NCI-H128 (cell line): ENCODE results near the gene NHLRC1.
"Not testable (repeated sequence)": the region's sequence is repeated elsewhere in the genome, so short reads cannot be mapped to it uniquely, and the experiment has no call there.

Experiments used
- DNase-seq: peaks from one replicate; lab custom pipeline; 2025; ENCODE audit not compliant: unreplicated experiment; lab: John Stamatoyannopoulos, UW

Gene NHLRC1

DNA sequence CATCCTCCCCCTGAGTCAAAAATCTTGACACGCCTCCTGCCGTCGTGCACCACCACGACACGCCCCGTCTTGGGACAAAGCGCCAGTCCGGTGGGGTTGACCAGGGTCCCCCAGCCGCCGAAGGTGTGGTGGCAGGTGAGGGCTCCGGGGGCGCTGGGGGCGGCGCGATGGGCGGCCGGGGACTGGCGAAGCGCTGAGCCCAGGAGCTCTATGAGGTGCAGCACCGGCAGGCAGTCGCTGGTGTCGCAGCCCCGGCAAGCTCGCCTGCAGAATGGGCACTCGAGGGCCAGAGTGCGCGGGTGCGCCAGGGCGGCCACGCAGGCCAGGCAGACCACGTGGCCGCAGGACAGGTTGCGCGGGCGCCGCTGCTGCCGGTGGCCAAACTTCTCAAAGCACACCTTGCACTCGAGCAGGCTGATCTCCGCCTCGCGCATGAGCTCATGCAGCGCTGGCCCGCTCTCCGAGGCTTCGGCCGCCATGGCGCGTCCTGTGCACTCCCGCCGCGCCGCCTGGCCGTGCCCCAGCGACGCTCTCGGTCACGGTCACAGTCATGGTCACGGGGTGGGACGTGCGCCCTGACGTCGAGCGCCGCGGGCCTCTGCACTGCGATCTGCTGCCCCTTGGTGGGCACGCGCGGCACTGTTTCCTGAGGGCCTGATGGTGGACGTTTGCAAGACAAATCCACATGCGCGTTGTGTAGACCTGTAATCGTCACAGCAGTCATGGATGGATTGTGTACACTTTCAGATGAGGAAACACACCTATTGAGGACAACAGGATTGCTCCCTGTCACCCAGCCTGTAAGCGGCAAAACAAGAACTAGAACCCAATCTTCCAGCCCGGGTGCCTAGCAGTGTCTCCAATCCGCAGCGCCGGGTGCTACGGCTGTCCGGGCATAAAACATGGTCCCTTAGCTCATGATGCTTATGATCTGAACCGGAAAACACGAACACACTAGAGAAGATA is at the start of gene NHLRC1:
TSS of gene NHLRC1 (minus strand) at position 550 of the 966 bp plus-strand sequence. CDS start at position 479, 71 bp downstream.
- DNase-seq: peak; percentile 63

DNA sequence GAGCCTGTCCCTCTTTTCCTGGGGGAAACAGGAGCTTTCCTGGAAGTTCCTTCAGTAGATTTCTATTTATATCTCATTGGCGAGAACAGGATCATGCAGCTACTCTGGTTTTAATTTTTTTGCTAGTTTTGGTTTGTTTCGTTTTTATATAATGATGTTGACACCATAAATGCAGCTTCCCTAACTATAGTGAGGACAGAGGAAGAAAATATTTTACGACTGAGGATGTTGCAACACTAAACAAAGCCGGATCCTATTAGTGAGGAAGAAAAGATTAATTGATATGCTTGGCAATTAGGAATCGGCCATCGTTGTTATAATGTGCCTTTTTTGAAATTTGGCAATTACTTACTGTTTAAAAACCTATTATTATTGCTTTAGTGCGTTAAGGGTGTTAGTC is 49.4 kb upstream of the NHLRC1 start:
- no peak for DNase-seq

DNA sequence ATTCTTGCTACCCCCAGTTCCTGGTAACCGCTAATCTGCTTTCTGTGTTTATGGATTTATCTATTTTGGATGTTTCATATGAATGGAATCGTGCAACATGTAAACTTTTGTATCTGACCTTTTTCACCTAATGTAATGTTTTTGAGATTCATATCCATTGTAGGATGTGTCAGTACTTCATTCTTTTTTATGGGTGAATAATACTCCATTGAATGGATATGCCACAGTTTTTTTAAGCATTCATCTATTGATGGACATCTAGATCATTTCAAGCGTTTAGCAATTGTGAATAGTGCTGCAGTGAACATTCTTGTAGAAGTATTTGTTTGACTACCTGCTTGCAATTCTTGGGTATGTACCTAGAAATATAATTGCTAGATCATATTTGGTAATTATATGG is 45.8 kb upstream of the NHLRC1 start:
- DNase-seq: no peak

DNA sequence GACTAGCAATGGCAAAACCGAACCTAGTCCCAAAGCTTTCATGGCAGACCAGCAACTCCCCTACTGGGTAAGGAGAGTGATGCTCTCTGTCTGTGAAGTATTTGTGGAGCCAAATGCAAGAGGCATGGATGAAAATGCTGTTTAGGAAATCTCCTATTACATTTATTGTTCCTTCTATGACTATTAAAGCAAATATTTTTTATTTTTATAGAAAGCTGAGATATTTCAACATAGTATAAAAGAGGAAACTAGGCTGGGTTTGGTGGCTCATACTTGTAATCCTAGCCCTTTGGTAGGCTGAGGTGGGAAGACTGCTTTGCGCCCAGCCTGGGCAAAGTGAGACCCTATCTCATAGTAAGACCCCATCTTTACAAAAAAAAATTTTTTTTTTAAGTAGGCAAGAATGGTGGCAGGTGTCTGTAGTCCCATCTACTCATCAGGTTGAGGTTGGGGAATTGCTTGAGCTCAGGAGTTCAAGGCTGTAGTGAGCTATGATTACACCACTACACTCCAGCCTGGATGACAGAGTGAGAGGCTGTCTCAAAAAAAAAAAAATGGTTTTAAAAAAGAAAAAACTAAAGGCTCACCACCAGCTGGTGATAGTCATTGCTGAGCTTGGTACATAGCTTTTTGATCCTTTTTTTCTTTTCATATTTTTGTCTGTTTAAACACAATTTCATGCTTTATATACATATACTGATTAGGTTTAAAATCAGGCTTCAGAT is 44.0 kb upstream of the NHLRC1 start:
- no peak for DNase-seq

DNA sequence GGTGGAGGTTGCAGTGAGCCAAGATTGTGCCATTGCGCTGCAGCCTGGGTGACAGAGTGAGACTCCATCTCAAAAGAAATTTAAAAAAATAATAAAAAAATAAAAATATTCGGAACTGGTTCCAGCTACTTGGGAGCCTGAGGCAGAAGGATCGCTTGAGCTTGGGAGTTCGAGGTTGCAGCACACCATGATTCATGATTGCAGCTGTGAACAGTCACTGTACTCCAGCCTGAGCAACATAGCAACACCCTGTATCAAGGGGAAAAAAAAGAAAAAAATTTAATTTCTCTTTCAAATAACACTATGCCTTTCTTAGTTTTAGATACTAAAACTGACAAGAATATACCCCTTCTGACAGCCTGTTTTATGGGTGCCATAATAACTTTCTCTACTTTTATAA is 43.3 kb upstream of the NHLRC1 start:
- no peak for DNase-seq

GRCh38 chr6:18162401-18162800 is 39.9 kb upstream of the NHLRC1 start:
- no peak for DNase-seq

DNA sequence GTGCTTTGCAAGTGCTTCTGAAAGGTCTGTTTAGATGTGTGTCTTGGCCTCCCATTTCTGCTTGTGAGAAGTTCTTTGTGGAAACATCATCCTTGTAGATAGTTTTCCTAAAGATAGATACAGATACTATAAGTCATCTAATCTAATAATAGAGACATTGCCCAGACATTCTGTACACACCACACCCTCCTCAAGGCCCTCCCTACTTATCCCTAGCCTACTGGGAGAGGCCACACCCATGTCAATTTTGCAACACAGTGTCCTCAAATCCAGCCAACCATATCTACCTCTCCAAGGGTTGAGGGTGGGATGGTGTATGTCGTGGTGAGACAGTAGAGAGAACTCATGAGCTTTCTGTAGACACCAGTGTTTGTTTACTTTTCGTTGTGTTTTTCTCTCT is 39.0 kb upstream of the NHLRC1 start:
- no peak for DNase-seq

GRCh38 chr6:18160911-18161310 is 38.4 kb upstream of the NHLRC1 start:
- DNase-seq: no peak

DNA sequence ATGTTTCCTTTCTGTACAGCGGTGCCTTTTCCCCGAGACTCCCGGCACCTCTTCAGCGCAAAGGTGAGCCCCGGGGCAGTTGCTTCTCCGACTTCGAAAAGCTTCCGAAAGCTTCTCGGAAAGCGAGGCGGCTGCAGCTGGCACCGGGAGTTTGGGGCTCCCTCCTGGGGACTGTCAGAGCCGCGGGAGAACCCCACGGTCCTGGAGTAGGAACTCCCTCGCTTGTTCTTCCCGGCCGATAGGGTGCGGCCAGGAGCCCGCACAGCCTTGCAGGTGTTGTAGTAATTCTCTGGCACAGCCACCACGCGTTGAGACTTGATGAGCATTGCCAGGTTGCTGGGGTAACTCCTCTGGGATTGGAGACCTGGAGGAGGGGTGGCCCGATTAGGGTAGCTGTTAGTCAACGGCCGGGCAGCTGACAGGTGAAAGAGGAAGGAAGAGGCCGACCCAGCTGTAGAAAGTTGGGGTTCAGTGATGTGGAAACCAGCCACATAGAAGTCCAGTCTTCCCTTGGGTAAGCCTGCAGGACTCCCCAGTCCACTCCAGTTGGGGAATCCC is 33.5 kb upstream of the NHLRC1 start:
- peak; percentile 56 for DNase-seq

- peak; percentile 96 for DNase-seq
Observed at GRCh38 chr6:18155150-18155863, 32.8 kb upstream of the NHLRC1 start, which contains the start of gene KDM1B. KDM1B (plus strand) TSS chr6:18155422; CDS start chr6:18159896, 4,474 bp downstream.

DNA sequence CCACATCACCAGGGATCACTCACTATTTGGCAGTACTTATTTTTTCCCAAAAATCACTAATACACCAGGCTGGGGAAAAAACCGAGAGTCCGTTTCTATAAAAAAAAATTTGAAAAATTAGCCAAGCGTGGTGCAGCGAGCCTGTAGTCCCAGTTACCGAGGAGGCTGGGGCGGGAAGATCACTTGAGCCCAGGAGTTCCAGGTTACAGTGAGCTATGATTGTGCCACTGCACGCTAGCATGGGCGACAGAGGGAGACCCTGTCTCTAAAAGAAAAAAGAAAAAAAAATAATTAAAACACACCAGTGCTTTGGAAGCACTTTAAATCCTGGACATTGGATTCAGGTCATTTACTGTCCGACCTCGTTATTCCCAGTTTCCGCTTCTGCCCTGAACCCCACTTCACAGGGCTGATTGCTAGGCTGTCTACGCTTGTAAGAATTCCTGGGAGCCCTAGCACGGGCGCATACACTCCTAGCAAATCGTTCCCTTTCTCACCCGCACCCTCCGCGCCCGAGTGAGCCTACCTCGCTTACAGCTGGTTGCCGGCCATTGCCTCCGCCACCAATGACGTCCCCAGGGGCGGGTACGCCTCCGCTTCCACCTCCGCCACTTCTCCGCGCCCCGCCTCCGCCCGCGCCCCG is 32.2 kb upstream of the NHLRC1 start, which contains the start of gene TPMT:
TSS of gene TPMT (minus strand) at position 571 of the 643 bp plus-strand sequence. CDS start 5,950 bp downstream, outside the sequence.
- DNase-seq: peak; percentile 96

DNA sequence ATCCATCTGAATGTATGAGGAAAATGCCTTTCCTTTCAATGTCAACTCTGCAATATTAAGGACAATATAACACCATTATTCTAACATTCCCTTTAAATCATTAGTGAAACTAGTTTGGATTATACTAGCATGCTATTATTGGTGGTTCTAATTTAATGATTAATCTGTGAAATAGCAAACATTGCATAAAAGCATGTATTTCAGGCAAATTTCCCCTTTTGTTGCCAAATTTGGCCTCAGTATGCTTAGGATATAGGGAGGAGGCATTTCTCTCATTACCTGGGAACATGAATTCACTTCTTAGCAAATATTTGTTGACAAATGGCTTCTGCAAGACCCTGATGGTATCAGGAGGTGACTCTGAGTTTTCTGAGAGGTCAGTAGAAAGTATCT is 30.8 kb upstream of the NHLRC1 start:
- no peak for DNase-seq

DNA sequence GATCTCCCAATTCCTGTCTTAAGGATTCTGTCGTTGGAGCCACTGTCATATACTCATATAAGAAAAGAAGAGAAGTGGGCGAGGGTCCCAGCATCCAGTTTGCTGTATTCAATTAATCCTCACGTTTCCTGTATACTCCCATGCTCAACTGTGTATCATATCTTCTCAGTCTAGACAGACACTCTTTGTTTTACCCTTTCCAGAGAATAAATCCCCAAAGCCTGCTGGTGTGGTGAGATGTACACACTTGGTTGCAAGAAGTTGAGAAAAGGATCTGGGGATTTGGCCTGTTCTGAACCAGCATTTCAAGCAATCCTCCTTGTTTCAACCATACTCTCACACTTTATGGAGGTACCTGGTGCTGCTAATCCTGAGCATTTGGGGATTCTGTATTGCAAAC is 29.3 kb upstream of the NHLRC1 start:
- no peak for DNase-seq

GRCh38 chr6:18151391-18151790 is 28.9 kb upstream of the NHLRC1 start:
- not testable (repeated sequence) for DNase-seq

GRCh38 chr6:18148304-18149025 is 26.0 kb upstream of the NHLRC1 start:
- DNase-seq: no peak

DNA sequence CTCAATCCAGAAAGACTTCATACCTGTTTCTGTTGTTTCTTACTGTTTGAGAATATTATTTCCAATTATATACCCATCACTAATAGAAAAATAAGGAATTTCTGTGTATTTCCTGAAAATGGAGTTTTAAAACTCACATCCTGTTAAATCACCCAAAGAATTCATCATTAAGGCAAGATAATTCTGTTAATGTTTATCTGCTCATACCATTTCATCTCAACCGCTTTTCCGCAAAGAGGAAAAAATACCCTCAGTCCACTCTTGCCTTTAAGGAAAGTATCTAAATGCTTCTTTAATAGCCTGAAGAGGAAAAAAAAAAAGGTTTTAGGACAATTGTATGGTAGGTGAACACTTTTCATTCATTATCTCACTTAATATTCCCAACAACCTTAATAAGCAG is 25.1 kb upstream of the NHLRC1 start:
- DNase-seq: no peak

DNA sequence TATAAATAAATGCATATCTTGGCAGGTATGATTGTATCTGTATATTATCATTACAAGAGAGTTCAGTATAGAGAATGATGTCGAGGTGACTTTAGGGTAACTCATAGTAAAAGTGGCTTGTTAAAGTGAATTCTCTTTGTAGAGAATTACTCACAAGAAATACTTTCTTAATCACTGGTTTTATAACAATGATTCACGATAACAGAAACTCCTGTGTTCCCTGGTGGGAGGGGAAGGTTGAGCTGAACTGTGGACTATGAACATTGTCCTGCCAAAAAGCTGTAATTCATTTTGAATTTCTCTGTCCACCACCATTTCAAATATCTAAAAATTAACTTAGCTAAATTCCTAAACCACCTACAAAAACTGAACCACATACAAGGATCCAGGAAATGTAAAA is 24.7 kb upstream of the NHLRC1 start:
- no peak for DNase-seq

- no peak for DNase-seq
Observed at GRCh38 chr6:18142591-18142861, 20.0 kb upstream of the NHLRC1 start.

DNA sequence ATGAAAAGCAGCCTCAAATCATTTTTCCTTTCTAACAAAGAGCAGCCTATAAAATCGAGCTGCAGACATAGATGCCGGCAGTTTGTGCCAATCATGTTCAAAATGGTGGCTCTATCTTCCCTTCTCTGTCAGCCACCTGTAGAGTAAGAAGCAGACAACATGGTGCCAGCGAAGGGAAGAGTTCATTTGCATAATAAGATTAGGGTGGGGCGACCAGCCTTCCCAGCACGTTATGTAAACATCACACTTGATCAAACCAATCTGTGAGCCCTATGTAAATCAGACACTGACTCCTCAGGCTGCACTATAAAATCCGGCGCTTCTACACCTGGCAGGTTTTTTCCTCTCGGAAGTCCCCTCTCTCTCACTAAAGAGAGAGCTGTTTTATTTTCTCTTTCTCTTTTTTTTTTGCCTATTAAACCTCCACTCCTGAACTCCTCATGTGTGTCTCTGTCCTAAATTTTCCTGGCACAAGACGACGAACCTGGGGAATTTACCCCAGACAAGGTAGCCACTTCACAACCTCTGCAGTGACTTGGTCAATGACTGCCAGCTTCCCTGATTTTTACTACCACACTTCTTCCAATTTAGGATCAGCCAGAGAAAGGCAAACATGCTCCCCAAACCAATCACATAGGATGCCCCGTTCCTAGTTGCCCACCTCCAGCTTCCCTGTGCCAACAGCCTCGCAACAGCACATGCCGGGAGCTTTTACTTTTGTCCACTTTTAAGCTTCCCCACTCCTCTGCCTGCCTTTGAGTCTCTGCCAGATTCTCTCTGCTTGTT is 19.5 kb upstream of the NHLRC1 start:
- no peak for DNase-seq
